Measurements from ENCODE around the gene MAP4K1. TPM values are rescaled to one million over a fixed set of nuclear protein-coding genes. Genes with fewer than 3 reads are reported as not detected.

MAP4K1 gene
- total and polyA plus RNA-seq, 2 of the 13 experiments (the other 11 are each of a cell fraction or from before 2014, with no cell fraction given), result 0.24 to 0.89 TPM

GRCh38 chr19:38618590-38619360 is 1.0 kb upstream of the MAP4K1 start, which contains the start of gene EIF3K (continued):
- TF ChIP-seq CERS6 (CRISPR knock-in tag; IDR thresholded peaks at IDR 0.05) (no peak), ZNF660 (CRISPR knock-in tag; IDR thresholded peaks at IDR 0.05; ENCODE audit: borderline replicate concordance, low read depth) (no peak), ZNF136 (CRISPR knock-in tag; IDR thresholded peaks at IDR 0.05; ENCODE audit: low read depth) (no peak), ZC3H4 (CRISPR knock-in tag; IDR thresholded peaks at IDR 0.05; ENCODE audit: borderline replicate concordance) (no peak), NFKB2 (CRISPR knock-in tag; IDR thresholded peaks at IDR 0.05; ENCODE audit: borderline replicate concordance) (peak; percentile 72; the same call in 1 of the 2 replicates), JARID2 (CRISPR knock-in tag; IDR thresholded peaks at IDR 0.05; ENCODE audit: insufficient replicate concordance) (no peak), FOXC1 (CRISPR knock-in tag; IDR thresholded peaks at IDR 0.05; ENCODE audit: borderline replicate concordance) (no peak), ZBTB43 (CRISPR knock-in tag; conservative IDR thresholded peaks at IDR 0.05) (no peak), NAIF1 (CRISPR knock-in tag; IDR thresholded peaks at IDR 0.05; ENCODE audit: borderline replicate concordance) (no peak), ELF3 (CRISPR knock-in tag; IDR thresholded peaks at IDR 0.05) (peak; percentile 78), ZNF878 (CRISPR knock-in tag; IDR thresholded peaks at IDR 0.05) (no peak), HMGXB4 (CRISPR knock-in tag; IDR thresholded peaks at IDR 0.05; ENCODE audit: borderline replicate concordance in 1 of 2, low read depth in 1 of 2) (no peak; a peak in 1 of 4 replicates), ELF1 (CRISPR knock-in tag; IDR thresholded peaks at IDR 0.05) (peak; percentile 90), ARID5B (CRISPR knock-in tag; IDR thresholded peaks at IDR 0.05) (0 out of 2 replicates have a peak, but pooled peaks have one; percentile 18), ZFP41 (CRISPR knock-in tag; IDR thresholded peaks at IDR 0.05; ENCODE audit: borderline replicate concordance) (no peak), RBFOX2 (IDR thresholded peaks at IDR 0.05; ENCODE audit: low read depth, low read length) (peak; percentile 87)

Data from HepG2 (cell line).